COLO668 (cell line): Measurements from ENCODE around the gene UNCX.
"Not testable (repeated sequence)": the region's sequence is repeated elsewhere in the genome, so short reads cannot be mapped to it uniquely, and the experiment has no call there.

ENCODE experiments used
- DNase-seq: peaks from one replicate; lab custom pipeline; 2025; ENCODE audit not compliant: unreplicated experiment; lab: John Stamatoyannopoulos, UW

UNCX gene

GRCh38 chr7:1274121-1274875 is 41.6 kb downstream of the UNCX start:
- DNase-seq, result no peak

DNA sequence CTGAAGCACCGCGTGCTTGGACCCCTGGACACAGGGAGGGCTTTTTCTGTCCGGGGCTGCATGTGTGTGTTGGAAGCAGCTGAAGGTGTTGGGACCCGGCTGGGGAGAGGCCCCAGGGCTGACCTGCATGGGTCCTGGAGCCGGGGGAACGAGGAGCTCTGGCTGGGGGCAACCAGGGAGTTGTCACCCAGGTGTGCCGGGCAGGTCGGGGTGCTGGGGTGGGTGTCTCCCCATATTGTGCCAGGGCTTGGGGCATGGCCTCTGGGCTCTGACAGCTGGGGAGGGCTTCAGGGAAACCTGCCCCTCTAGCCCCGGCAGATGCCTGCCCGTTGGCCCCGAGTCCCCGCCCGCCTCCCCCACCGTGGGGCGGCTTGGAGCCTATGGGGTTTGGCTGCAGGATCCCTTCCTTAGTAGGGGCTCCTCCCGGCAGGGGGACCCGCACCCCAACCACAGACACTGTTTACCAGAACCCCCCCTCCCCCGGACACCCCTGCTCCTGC is 42.3 kb downstream of the UNCX start:
- DNase-seq, result no peak

DNA sequence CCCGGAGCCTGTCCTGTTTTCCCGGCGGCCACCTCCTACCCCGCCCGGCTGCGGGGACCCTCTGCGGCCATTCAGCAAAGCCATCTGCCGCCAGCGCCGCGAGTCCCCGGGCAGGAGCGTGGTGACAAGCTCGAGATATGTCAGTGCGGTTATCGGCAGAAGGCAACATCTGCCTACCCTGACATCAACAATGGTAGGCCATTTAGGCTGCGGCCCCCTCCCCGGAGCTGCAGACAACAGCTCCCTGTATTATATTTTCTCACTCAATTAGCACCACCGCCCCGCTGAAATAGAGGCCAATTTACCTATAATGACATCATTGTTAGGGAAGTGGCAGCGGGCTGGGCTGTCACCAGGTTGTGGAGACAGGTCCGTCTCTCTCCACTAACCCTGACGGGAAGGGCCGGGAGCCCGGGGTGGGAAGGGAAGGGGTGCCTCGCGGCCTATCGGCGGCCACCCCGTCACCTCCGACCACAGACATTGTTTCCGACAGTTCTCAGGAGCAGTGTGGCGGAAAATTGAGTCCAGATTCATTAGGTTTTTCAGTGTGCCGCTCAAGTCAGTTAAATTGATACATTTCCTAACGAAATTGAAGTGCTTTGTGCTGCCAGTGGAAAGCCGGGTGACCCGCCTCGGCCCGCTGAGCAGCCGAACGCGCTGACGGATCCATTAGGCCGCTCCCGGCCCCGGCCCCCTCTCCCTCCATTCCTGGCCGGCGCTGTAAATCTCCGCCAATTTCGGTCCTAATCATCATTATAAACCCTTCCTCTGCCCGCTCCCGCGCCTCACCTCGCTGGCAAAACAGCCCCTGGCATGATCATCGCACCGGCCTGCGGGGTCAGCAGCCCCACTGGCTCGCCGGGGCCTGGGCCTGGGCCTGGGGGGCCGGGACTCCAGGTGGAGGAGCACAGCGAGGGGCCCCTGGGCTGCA is 43.0 kb downstream of the UNCX start:
- no peak for DNase-seq

DNA sequence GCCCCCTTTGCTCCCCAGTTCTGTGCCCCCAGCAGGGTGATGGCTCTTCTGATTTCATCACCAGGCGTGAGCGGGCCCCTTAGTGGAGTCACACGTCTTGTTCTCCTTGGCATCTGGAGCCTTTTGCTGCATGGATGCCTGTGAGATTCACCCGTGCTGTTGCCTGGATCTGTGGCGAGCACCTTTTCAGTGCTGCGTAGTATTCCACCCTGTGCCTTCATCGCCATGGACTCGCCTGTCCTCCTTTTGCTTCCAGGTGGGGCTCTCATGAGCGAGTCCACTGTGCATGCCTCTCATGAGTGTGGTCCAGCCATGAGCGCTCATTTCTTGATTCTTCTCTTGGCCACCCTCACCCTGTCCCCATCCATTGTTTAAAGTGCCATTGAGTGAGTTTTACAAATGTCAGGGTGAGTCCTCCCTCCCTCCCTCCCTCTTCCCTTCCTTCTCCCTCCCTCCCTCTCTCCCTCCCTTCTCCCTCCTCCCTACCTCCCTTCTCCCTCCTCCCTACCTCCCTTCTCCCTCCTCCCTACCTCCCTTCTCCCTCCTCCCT is 44.0 kb downstream of the UNCX start:
- no peak for DNase-seq

DNA sequence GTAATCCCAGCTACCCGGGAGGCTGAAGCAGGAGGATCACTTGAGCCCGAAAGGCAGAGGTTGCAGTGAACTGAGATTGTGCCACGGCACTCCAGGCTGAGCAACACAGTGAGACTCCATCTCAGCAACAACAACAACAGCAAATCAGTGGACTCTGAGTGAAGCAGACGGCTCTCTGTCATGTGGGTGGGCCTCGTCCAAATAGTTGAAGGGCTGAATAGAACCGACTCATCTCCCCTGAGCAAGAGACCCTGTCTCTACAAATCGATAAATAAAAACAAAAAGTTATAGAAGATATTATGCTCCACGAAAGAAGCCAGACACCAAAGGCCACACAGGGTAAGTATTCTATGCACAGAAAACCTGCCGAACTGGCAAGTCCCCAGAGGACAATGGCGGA is 45.9 kb downstream of the UNCX start:
- DNase-seq, result no peak

- no peak for DNase-seq
These were observed 46.4 kb downstream of the UNCX start for GRCh38 chr7:1279041-1279440.

DNA sequence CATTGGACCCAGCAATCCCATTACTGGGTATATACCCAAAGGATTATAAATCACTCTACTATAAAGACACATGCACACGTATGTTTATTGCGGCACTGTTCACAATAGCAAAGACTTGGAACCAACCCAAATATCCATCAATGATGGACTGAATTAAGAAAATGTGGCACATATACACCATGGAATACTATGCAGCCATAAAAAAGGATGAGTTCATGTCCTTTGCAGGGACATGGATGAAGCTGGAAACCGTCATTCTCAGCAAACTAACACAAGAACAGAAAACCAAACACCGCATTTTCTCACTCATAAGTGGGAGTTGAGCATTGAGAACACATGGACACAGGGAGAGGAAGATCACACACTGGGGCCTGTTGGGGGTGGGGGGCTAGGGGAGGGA is 47.2 kb downstream of the UNCX start:
- not testable (repeated sequence) for DNase-seq

- no peak for DNase-seq
These were observed 48.4 kb downstream of the UNCX start for GRCh38 chr7:1281068-1281467.

GRCh38 chr7:1282679-1283078 is 50.0 kb downstream of the UNCX start:
- DNase-seq, result no peak

DNA sequence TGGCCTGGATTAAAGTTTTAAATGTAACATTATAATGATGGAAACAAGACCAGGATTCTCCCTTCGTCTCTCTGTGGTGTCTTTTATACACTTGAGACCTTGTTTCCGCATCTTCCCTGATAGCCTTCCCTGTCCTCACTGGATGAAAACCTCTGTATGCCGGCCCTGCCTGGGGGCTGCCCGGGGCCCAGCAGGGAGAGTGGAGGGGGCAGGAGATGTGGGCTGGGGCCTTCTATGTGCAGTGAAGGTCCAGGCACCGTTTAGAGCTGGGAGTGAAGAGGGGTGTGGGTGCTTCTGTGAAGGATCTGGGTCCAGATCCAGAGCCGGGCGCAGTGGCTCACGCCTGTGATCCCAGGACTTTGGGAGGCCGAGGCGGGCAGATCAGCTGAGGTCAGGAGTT is 50.7 kb downstream of the UNCX start:
- DNase-seq, result no peak

GRCh38 chr7:1283941-1284742 is 51.5 kb downstream of the UNCX start:
- no peak for DNase-seq

DNA sequence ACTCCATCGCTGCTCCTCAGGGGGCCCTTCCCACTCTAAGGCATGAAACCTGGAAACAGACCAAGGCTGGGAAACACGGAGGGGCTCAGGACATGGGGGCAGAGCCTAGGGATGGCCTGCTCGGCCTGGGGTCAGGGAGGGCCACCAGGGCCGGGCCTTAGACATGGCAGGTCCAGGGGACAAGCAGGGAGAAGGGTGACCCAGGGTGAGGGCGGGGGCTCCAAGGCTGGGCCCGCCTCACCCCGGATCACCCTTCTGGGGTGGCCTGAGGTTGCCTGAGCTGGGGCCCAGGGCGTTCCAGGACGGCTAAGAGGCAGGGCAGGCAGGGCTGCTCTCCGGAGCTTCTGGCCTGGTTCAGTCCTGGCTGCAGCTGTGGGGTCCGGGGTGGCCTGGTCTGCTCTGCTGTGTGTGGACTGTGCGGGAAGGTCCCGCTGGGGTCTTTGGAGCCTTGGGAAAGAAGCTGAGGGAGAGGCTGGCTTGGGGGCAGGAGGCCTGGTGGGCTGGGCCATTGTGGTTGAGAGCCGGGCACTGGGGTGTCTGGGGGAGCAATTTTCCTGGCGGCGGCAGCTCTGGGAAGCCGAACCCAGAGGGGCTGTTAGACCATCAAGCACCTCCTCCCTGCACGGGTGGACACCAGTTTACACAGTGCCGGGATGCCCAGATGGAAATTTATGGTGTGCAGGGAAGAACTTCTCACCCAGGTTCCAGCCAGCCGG is 52.2 kb downstream of the UNCX start:
- no peak for DNase-seq

- no peak for DNase-seq
These were observed 53.1 kb downstream of the UNCX start for GRCh38 chr7:1285556-1286301.
